HCT116 (cell line): ENCODE results near the gene ABHD2. TPM values are rescaled to one million over a fixed set of nuclear protein-coding genes. Genes with fewer than 3 reads are reported as not detected.

Experiments
- ATAC-seq: fragments of 200-7000 bp; cut with Tn5 transposase; 2 replicates; pipeline ENCODE4 v1.9.1; 2020; ENCODE audit warnings: mild to moderate bottlenecking, moderate library complexity
- BruUV-seq: library from RNA; stranded (reverse); fragments of 400-500 nt; replicated peaks from 2 replicates; lab custom pipeline; 2021; lab: Mats Ljungman, UMichigan
- CTCF ChIA-PET: fragments of 300-600 bp; sonication (Branson Sonifier 250); formaldehyde crosslinking; loops from one replicate; lab custom pipeline; 2021; ENCODE audit warnings: antibody characterized with exemption; lab: Charles Lee
- POLR2A ChIA-PET: fragments of 300-600, 350-600 bp; sonication (Branson Sonifier 250); formaldehyde crosslinking; loops from one replicate; lab custom pipeline; 2021; ENCODE audit warnings: antibody characterized with exemption; lab: Charles Lee
- RAD21 ChIA-PET, 2 experiments: fragments of 300-600 bp; sonication (Branson Sonifier 250); formaldehyde crosslinking; loops; one replicate each; lab custom pipeline; 2023; ENCODE audit warnings: low total read pairs in 2 of 2; ENCODE audit not compliant: uncharacterized antibody in 2 of 2, unreplicated experiment in 2 of 2, low non-redundant PET in 1 of 2; lab: Charles Lee
- DNase-seq: peaks from one replicate; pipeline ENCODE4 v3.0.0-alpha.2; 2010; ENCODE audit warnings: low read depth, low spot score
- H2AFZ ChIP-seq: fragments of 200-600 bp; shearing (Covaris generic), sonication (generic); 2 replicates; pipeline ENCODE4 v1.6.1; 2017; ENCODE audit warnings: low read depth, mixed run types, mixed read lengths, antibody characterized with exemption, low read length; ENCODE audit not compliant: poor library complexity, severe bottlenecking
- H3K27ac ChIP-seq: 2 replicates; pipeline ENCODE4 v1.5.1; 2012; ENCODE audit warnings: low read depth, low read length
- H3K27me3 ChIP-seq: fragments of 200-600 bp; sonication (generic); 2 replicates; pipeline ENCODE4 v1.6.1; 2016; ENCODE audit warnings: mixed run types, low read length, mixed read lengths; ENCODE audit not compliant: insufficient read depth
- H3K36me3 ChIP-seq, 2 experiments: fragments of 200-500 bp in 1 of 2; fragments of 200-600 bp in 1 of 2; sonication (Bioruptor generic) in 1 of 2; sonication (generic) in 1 of 2; 2 replicates each; pipeline versions ENCODE4 v1.5.1 to v1.6.1; 2014 to 2016; ENCODE audit warnings: low read length in 2 of 2, inconsistent platforms in 1 of 2, mixed read lengths in 1 of 2, mixed run types in 1 of 2; ENCODE audit not compliant: insufficient read depth in 2 of 2, control insufficient read depth in 1 of 2
- H3K4me1 ChIP-seq, 2 experiments: fragments of 200-600 bp in 1 of 2; sonication (generic) in 1 of 2; 2 replicates each; pipeline versions ENCODE4 v1.5.1 to v1.6.1; 2012 to 2017; ENCODE audit warnings: low read length in 2 of 2, inconsistent platforms in 1 of 2, mild to moderate bottlenecking in 1 of 2, mixed read lengths in 1 of 2, mixed run types in 1 of 2, moderate library complexity in 1 of 2; ENCODE audit not compliant: insufficient read depth in 2 of 2, control insufficient read depth in 1 of 2
- H3K4me2 ChIP-seq: fragments of 200-600 bp; sonication (generic); 2 replicates; pipeline ENCODE4 v1.6.1; 2017; ENCODE audit warnings: mixed run types, low read length, mixed read lengths
- H3K4me3 ChIP-seq, 2 experiments: fragments of 200-600 bp in 1 of 2; sonication (generic) in 1 of 2; replicated peaks in 1 of 2; 2 replicates each; pipeline ENCODE4 v1.5.1; 2011 to 2016; ENCODE audit warnings: low read length in 2 of 2, control low read depth in 1 of 2, low read depth in 1 of 2, mild to moderate bottlenecking in 1 of 2, mixed read lengths in 1 of 2, mixed run types in 1 of 2
- H3K79me2 ChIP-seq: fragments of 200-600 bp; sonication (generic); 2 replicates; pipeline ENCODE4 v1.6.1; 2017; ENCODE audit warnings: mild to moderate bottlenecking, mixed run types, low read length, moderate library complexity, mixed read lengths; ENCODE audit not compliant: insufficient read depth
- H3K9ac ChIP-seq: fragments of 200-600 bp; sonication (generic); 2 replicates; pipeline ENCODE4 v1.6.1; 2016; ENCODE audit warnings: low read length, mixed read lengths
- H3K9me2 ChIP-seq: fragments of 200-600 bp; sonication (generic), shearing (Covaris generic); 2 replicates; pipeline ENCODE4 v1.6.1; 2017; ENCODE audit warnings: mixed run types, mild to moderate bottlenecking, moderate library complexity; ENCODE audit not compliant: insufficient read depth
- H3K9me3 ChIP-seq, 2 experiments: fragments of 200-500 bp in 1 of 2; fragments of 200-600 bp in 1 of 2; sonication (Bioruptor generic) in 1 of 2; sonication (generic) in 1 of 2; 2 replicates each; pipeline ENCODE4 v1.6.1; 2014 to 2017; ENCODE audit warnings: low read length in 2 of 2, mixed read lengths in 2 of 2, inconsistent platforms in 1 of 2, low read depth in 1 of 2, mild to moderate bottlenecking in 1 of 2, mixed run types in 1 of 2, moderate library complexity in 1 of 2; ENCODE audit not compliant: control insufficient read depth in 1 of 2, insufficient read depth in 1 of 2
- H4K20me1 ChIP-seq: fragments of 200-600 bp; sonication (generic), shearing (Covaris generic); 2 replicates; pipeline ENCODE4 v1.6.1; 2017; ENCODE audit warnings: mixed run types, mild to moderate bottlenecking, moderate library complexity; ENCODE audit not compliant: insufficient read depth
- CBX3 ChIP-seq: IDR thresholded peaks from 2 replicates; pipeline ENCODE4 v1.6.1; 2012; ENCODE audit warnings: low read depth
- ELF1 ChIP-seq: IDR thresholded peaks from 2 replicates; pipeline ENCODE4 v1.6.1; 2012; ENCODE audit warnings: low read depth, borderline replicate concordance
- EZH2 ChIP-seq: fragments of 200-600 bp; sonication (generic); IDR thresholded peaks from 2 replicates; pipeline ENCODE4 v1.6.1; 2017; ENCODE audit warnings: antibody characterized with exemption, mixed run types
- EZH2phosphoT487 ChIP-seq: fragments of 200-600 bp; IDR thresholded peaks from 2 replicates; pipeline ENCODE4 v1.6.1; 2018; ENCODE audit warnings: antibody characterized with exemption, borderline replicate concordance
- FOSL1 ChIP-seq: IDR thresholded peaks from 2 replicates; pipeline ENCODE4 v1.6.1; 2012; ENCODE audit warnings: low read depth
- POLR2AphosphoS5 ChIP-seq: IDR thresholded peaks from 2 replicates; pipeline ENCODE4 v1.6.1; 2011; ENCODE audit warnings: mild to moderate bottlenecking, low read depth, low read length, moderate library complexity
- RAD21 ChIP-seq: IDR thresholded peaks from 2 replicates; pipeline ENCODE4 v1.6.1; 2012; ENCODE audit warnings: low read depth, mild to moderate bottlenecking
- SIN3A ChIP-seq: IDR thresholded peaks from 2 replicates; pipeline ENCODE4 v1.6.1; 2012; ENCODE audit warnings: low read depth
- ZFX ChIP-seq: fragments of 450-650 bp; IDR thresholded peaks from 2 replicates; pipeline ENCODE4 v1.6.1; 2017
- intact Hi-C: fragments of 100-400 bp; cut with micrococcal nuclease; formaldehyde crosslinking; loops from 2 replicates; pipeline ENCODE4 v1.10.0; 2022
- total RNA-seq: library from RNA; stranded (reverse); gene quantifications from one replicate; pipeline ENCODE4 v1.2.1, GENCODE V29; 2021; ENCODE audit not compliant: unreplicated experiment
- TF ChIP-seq, protein P1 (sequence below): IDR thresholded peaks from 2 replicates; pipeline ENCODE4 v1.6.1; 2012; ENCODE audit warnings: low read depth
- TF ChIP-seq, protein P2 (sequence below): IDR thresholded peaks from 2 replicates; pipeline ENCODE4 v1.6.1; 2012
- TF ChIP-seq, protein P3 (sequence below): IDR thresholded peaks from 2 replicates; pipeline ENCODE4 v1.6.1; 2011; ENCODE audit warnings: mild to moderate bottlenecking, low read length, moderate library complexity; ENCODE audit not compliant: insufficient replicate concordance; ENCODE audit errors: extremely low read depth
- TF ChIP-seq, protein P4 (sequence below), 3 experiments: fragments of 200-600 bp in 1 of 3; sonication (generic) in 1 of 3; IDR thresholded peaks in 2 of 3; conservative IDR thresholded peaks in 1 of 3; 2 replicates each; pipeline ENCODE4 v1.5.1; 2012 to 2017; ENCODE audit warnings: low read depth in 2 of 3, low read length in 2 of 3, antibody characterized with exemption in 1 of 3, borderline replicate concordance in 1 of 3, control low read depth in 1 of 3, mild to moderate bottlenecking in 1 of 3, mixed read lengths in 1 of 3, mixed run types in 1 of 3, moderate library complexity in 1 of 3; ENCODE audit not compliant: insufficient read depth in 1 of 3

ABHD2 gene
- total RNA-seq, 1 experiment from 2014 or later: 40.8 TPM

DNA sequence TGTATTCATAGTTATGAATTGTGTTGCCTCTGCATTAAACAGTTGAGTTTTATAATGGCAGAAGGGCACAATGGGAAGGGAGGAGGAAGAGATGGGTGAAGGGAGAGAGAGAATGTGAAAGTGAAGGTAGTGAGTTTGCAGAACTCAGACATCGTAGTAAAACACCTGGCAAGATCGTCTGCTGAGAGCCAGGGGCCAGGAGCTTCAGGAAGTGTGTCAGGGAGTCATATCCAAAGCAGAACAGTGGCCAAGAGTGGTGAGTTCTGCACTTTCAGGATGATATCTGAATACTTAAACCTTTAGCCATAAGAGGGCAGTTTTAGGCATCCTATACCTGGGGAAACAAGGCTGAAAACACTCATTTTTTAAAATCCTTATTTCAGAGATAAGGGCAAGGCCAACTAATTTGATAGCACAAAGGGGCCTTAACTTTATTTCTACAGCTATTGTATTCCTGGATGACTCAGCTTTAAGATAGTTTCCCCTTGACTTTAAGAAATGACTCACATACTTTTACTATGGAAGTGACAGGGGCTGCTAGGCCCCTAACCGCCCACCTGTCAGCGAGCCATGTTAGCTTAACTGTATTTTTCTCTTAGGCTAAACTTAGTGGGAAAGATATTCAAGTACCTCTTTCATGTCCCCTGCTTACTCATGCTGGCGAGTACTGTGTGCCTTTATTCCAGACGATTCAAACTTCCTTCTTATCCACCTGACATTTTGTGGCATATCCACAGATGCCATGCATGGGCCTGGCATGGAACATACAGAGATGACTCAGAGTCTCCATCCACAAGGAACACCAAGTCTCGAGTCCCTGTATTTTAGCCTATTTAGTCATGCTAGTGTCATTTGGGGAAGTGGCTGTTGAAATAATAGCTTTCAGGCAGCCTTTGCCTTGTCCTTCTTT lies 79.3 kb downstream of the ABHD2 start (continued):
- TF ChIP-seq, protein P1, sequence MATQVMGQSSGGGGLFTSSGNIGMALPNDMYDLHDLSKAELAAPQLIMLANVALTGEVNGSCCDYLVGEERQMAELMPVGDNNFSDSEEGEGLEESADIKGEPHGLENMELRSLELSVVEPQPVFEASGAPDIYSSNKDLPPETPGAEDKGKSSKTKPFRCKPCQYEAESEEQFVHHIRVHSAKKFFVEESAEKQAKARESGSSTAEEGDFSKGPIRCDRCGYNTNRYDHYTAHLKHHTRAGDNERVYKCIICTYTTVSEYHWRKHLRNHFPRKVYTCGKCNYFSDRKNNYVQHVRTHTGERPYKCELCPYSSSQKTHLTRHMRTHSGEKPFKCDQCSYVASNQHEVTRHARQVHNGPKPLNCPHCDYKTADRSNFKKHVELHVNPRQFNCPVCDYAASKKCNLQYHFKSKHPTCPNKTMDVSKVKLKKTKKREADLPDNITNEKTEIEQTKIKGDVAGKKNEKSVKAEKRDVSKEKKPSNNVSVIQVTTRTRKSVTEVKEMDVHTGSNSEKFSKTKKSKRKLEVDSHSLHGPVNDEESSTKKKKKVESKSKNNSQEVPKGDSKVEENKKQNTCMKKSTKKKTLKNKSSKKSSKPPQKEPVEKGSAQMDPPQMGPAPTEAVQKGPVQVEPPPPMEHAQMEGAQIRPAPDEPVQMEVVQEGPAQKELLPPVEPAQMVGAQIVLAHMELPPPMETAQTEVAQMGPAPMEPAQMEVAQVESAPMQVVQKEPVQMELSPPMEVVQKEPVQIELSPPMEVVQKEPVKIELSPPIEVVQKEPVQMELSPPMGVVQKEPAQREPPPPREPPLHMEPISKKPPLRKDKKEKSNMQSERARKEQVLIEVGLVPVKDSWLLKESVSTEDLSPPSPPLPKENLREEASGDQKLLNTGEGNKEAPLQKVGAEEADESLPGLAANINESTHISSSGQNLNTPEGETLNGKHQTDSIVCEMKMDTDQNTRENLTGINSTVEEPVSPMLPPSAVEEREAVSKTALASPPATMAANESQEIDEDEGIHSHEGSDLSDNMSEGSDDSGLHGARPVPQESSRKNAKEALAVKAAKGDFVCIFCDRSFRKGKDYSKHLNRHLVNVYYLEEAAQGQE: no peak
- TF ChIP-seq, protein P2, sequence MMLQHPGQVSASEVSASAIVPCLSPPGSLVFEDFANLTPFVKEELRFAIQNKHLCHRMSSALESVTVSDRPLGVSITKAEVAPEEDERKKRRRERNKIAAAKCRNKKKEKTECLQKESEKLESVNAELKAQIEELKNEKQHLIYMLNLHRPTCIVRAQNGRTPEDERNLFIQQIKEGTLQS: peak; percentile 60
- TF ChIP-seq ELF1: no peak
- TF ChIP-seq EZH2: no peak
- TF ChIP-seq FOSL1: peak; percentile 98
- TF ChIP-seq ZFX: no peak

DNA sequence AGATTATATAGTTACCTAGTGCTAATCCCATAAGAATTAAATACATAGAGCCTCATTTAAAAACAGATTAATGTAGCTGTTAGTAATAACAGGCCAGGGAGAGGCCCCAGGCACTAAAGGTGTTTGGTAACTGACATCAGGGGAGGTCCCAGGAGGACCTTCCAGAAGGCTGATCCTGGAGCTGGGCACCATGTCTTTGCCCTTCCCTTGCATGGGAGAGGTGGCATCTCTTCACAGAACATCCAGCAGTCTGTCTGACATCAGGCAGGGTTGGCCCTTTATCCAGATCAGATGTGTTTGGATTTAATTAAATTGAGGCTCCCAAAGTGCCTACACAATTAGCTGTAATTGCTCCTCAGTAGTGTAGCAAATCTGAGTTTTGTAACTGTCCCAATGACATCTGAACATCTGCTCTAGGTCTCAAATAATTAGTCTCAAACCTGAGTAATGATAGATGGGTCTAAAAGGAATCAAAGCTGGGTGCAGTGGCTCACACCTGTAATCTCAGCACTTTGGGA lies 80.1 kb downstream of the ABHD2 start:
- no TSS peak for BruUV-seq
- peak overlapping the region; percentile 29; the same call in 1 of the 2 replicates for H3K9ac ChIP-seq
- POLR2A ChIA-PET: interaction anchor here (0.6 to 1.2 kb wide), 2 partner anchors 257 to 530 kb away, joined by 3 read pairs; partner anchors contain the start of gene ISG20
- ATAC-seq (no peak), DNase-seq (no peak)
- H3K9me3 ChIP-seq: no peaks in the 10 kb centered on the region
- no peaks in the 10 kb centered on the region for H3K79me2 ChIP-seq
- peak overlapping the region; percentile 56 for H3K4me2 ChIP-seq
- CTCF ChIA-PET: interaction anchor here (0.9 to 2.9 kb wide), 7 partner anchors 10 to 290 kb away, joined by 4 to 20 read pairs (median 9); no protein-coding TSS in a partner anchor
- peaks cover 22 to 37% of the 10 kb centered on the region in 2 experiments for H3K4me1 ChIP-seq
- peak overlapping the region in 1 of 2 experiments; percentile 18; a peak in 1 of 4 replicates for H3K4me3 ChIP-seq
- no peak overlapping the region for H2AFZ ChIP-seq
- intact Hi-C loops: no loop called here
- no peaks in the 10 kb centered on the region for H3K27me3 ChIP-seq
- no peaks in the 10 kb centered on the region for H4K20me1 ChIP-seq
- H3K9me2 ChIP-seq: no peaks in the 10 kb centered on the region
- peak overlapping the region; percentile 79 for H3K27ac ChIP-seq
- RAD21 ChIA-PET: no interaction called here
- no peaks in the 10 kb centered on the region for H3K36me3 ChIP-seq
- TF ChIP-seq, protein P3, sequence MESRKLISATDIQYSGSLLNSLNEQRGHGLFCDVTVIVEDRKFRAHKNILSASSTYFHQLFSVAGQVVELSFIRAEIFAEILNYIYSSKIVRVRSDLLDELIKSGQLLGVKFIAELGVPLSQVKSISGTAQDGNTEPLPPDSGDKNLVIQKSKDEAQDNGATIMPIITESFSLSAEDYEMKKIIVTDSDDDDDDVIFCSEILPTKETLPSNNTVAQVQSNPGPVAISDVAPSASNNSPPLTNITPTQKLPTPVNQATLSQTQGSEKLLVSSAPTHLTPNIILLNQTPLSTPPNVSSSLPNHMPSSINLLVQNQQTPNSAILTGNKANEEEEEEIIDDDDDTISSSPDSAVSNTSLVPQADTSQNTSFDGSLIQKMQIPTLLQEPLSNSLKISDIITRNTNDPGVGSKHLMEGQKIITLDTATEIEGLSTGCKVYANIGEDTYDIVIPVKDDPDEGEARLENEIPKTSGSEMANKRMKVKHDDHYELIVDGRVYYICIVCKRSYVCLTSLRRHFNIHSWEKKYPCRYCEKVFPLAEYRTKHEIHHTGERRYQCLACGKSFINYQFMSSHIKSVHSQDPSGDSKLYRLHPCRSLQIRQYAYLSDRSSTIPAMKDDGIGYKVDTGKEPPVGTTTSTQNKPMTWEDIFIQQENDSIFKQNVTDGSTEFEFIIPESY: no peak
- TF ChIP-seq EZH2: no peak
- TF ChIP-seq, protein P4, sequence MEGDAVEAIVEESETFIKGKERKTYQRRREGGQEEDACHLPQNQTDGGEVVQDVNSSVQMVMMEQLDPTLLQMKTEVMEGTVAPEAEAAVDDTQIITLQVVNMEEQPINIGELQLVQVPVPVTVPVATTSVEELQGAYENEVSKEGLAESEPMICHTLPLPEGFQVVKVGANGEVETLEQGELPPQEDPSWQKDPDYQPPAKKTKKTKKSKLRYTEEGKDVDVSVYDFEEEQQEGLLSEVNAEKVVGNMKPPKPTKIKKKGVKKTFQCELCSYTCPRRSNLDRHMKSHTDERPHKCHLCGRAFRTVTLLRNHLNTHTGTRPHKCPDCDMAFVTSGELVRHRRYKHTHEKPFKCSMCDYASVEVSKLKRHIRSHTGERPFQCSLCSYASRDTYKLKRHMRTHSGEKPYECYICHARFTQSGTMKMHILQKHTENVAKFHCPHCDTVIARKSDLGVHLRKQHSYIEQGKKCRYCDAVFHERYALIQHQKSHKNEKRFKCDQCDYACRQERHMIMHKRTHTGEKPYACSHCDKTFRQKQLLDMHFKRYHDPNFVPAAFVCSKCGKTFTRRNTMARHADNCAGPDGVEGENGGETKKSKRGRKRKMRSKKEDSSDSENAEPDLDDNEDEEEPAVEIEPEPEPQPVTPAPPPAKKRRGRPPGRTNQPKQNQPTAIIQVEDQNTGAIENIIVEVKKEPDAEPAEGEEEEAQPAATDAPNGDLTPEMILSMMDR (IDR thresholded peaks at IDR 0.05 in 2 of 3, conservative IDR thresholded peaks at IDR 0.05 in 1 of 3; ENCODE audit: borderline replicate concordance in 1 of 3, insufficient read depth in 1 of 3, low read depth in 2 of 3, low read length in 2 of 3): no peak
- no peak for TF ChIP-seq RAD21
- no peak for TF ChIP-seq FOSL1
- TF ChIP-seq ELF1: no peak
- no peak for TF ChIP-seq CBX3
- TF ChIP-seq EZH2phosphoT487: no peak
- no peak for TF ChIP-seq POLR2AphosphoS5
- TF ChIP-seq SIN3A: no peak
